RCC 7860 (cell line): ENCODE data around the gene UNC5A.

Source experiments
- DNase-seq: peaks from one replicate; pipeline ENCODE4 v3.0.0-alpha.2; 2015; ENCODE audit warnings: low spot score
- FAIRE-seq: peaks from 2 replicates; lab custom pipeline; 2012; peaks lifted over from hg19 to GRCh38; lab: Jason Lieb, UNC

The UNC5A gene

DNA sequence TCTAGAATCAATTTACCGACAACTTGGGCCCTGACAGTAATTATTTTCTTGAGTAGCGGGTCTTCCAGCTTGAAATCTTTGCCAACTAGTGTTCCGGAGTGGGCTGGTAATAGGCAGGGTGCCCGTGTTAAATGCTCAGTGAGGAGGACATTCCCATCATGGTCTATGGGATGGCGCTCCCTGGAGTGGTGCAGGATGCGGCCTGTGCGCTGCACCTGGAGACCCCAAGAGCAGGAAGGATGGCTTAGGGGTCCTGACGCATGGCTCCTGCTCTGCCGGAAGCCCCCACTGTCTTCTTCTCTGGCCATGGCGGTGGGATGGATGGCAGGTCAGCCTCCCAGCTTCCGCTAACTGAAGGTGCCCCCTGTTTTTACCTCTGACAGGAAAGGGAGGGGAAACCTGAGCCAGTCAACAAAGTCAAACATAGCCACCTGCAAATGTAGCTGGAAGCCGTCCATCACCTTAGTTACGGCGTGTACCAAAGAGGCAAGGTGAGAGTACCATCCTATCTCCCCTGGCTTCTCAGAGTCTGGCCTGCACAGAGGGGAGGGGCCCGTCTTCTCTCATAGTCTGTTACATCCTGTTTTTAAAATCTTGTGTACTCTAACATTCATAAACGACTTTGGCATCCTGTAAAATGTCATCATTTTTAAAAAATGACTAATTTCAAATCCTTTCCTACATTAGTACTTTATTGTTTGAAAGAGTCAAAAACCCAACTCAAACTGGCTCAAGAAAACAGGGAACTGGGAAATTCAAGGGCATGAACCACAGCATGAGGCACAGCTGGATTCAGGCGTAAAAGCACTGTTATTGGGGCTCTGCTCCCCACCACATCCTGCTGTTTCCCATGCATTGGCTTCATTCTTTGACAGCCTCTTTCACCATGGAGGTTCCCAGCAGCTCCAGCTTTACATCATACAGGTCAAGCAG, 28.5 kb upstream of the UNC5A start:
- FAIRE-seq (no peak), DNase-seq (no peak)

DNA sequence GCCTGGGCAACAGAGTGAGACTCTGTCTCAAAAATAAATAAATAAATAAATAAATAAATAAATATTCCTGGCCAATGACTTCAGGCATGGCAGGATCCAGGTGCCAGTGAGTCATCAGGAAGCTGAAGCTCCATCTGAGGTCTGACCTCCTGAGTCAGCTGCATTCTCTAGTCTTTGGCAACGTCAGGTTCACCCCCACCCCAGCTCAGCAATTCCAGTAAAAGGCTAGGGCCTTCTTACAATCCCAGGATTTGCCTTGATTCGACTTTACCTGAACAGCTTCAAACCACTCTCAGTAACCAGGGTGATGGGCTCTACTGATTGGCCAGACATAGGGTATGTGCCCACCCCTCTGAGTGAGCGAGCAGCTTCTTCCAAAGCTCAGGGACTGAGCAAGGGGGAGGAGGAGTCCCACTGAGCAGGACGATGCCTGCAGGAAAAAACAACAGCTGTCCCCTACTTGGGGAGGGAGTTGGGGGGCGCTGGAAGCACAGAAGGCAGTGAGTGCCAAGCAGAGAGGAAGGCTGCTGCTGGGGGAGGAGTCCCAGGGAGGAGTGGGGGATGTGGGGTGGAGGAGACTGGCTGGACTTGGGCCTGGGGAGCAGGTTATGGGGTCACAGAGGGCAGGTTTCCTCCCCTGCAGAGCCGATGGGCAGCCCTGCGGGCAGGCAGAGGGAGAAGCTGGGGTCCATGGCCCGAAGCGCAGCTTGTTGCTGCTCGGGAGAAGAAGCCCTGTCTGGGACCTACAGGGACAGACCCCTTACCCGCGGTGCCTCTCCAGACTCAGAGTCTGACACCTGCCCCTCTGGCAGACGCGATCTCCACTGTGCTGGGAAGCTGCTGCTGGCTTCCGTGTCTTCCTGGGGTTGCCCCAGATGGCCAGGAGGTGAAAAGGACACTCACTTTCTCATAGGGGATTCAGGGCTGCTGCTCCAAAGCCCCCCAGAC, 25.9 kb upstream of the UNC5A start:
- DNase-seq, result peak; percentile 79

DNA sequence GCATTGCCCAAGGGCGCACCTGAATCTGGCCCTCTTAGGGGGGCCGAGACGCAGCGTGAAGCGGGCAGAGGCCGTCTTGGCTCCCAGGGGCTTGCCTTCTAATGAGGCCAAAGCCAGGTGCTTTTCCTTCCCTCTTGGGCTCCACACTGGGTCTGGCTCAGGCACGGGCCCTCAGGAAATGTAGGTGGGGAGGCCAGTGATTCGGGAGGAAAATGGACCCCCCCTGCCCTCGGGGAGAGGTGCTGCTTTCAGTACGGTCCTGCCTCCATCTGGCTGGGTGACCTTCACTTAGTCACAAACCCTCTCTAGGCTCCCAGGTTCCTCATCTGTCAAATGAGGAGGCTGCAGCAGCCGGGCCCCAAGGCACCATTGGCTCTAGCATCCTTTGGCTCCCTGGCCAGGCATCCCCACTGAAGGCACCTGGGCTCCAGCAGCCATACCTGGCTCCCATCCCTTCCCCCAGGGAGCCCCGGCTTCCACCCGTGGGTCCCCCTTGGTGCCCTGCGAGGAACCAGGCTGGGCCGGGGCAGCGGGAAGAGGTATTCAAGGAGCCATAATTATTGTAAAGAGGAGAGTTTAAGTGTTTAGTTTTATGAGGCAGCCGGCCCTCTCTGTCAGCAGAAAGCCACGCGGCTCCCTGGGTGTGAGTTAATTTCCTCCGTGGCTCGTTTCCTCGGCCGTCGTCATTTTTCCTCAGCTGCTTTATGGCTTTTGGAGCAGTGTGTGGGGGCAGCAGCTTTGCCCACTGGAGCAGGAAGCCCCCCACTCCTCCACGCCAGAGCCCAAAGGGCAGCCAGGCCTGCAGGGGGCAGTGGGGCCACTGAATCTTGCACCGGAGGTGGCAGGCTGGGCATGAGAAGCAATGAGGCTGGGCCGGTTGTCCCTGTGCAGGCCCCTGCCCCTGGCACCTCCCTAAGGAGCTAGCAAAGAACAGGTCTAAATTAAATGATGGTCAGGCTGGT, 24.9 kb upstream of the UNC5A start:
- FAIRE-seq, result no peak
- no peak for DNase-seq

More for the DNA sequence above, 25.9 kb upstream of the UNC5A start:
- FAIRE-seq, result peak; percentile 37

DNA sequence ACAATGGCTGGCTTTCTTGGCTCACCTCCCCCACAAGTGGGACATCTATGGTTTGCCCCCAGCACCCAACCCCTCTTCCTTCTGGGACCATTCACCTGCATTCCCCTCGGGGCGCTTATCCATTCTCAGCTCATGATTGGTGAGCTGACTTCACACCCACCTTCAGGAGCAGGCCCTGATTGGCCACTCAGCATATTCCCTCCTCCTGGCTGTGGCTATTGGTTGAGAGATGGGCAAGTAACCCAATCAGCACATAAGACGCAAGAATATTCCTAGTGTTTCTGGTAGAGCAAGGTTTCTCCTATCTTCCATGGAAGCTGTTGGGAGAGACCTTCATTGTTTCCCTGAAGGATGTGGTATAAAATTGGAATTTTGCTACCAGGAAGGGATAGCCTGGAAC, 22.7 kb upstream of the UNC5A start:
- FAIRE-seq (no peak), DNase-seq (no peak)

DNA sequence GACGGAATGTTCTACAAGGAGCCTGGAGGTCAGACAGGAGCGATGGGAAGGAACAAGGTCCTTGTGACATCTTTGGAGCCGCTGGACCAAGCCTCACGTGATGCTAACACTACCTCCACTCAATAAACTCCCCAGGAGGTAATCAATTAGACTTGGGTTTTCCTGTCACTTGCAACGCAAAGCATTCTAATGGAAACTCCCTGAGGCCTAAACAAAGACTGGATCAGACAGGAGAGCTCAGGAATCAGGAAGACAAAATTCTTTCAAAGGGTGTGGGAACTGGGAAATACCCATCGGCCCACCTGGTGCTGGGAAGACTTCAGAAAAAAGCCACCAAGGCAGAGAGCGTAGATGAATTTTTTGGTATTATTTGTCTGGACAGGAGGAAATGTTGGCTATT, 22.3 kb upstream of the UNC5A start:
- FAIRE-seq, result no peak

DNA sequence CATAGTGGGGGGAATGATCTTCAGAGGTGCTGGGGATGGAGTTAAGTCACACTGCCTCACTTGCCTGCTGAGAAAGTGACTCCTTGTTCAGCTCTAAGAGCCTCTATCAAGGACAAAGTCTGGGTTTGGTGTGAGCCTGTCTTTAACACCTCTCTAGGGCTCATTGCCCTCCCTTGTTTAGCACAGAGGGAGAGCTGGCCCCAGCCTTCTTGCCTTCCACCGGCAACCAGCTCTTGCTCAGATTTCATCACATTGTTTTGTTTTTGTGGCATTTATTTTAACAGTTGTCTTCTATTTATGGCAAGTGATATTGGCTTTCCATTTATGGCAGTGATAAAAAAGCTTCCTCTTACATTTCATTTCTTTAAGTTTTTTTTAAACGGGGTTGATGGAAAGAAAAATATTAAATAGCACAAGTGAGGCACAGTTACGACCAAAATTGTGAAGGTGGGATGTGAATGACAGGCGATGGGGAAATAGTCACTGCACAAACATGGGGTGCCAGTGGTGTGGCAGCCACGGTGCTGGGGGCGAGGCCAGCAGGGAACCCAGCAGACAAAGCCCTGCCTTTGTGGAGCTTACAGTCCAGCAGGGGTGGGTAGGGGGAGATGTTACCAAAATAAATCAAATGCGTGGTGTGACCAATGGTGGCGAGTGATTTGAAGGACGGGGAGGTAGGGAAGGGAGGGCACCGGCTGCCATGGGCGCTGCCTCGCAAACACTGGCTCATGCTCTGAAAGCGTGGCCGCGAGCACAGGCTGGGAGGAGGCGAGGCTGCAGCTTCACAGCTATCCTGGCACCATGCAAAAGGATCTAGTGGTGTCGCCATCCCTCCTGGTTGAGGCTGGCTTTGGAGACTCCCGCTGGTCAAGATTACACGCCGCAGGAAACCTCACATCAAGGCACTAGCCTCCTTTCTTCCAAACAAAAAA, 21.2 kb upstream of the UNC5A start:
- no peak for DNase-seq
- no peak for FAIRE-seq

More for the DNA sequence above, 22.3 kb upstream of the UNC5A start:
- DNase-seq, result no peak

DNA sequence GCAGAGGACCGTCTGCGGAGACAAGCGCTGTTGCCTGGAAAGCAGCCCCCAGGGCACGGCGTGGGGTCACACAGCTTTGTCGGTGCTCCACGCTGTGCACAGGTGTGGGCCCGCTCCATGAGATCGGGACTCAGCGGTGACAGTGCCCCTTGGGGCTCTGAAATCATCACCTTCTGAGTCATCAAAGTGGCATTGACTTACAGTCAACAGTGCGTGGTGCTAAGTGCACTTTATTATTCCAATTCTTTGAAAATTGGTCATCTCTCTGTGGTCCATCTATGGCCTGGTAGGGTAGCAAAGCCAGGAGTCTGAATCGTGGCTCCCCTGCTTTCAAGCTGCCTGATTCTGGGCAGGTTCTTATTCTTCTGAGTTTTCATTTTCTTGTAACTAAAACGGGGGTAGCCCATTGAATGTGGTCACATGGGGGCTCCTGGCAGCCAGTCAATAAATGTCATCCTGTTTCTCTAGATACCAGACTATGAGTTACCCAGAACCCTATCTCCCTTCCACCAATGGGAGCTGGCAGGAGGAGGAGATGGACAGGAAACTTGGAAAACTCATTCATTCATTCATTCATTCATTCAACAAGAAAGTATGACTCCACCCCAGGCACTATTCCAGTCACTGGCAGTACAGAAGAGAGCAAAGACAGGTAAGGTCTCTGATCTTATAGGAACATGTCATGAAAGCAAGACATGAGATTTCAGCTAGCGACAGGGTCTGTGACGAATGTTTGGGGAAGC, 20.3 kb upstream of the UNC5A start:
- DNase-seq (no peak), FAIRE-seq (no peak)

DNA sequence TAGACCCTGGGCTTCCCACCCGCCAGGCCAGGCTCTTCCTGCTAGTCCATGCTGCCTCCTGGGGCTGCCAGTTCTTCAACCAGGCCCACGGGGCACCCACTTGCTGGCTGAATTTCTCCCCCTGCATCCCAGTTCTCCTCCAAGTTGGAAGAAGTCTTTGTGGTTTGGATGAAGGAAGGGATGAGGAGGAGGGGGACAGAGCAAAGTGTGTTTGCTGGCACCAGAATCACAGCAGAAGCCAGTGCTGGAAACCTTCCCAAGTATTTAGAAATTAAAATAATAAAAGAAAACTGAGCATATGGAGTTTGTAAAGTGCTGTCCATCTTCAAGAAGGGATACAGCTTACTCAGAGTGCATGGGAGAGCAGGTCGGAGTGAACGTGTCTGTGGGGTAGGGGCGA, 19.4 kb upstream of the UNC5A start:
- no peak for DNase-seq
- no peak for FAIRE-seq

DNA sequence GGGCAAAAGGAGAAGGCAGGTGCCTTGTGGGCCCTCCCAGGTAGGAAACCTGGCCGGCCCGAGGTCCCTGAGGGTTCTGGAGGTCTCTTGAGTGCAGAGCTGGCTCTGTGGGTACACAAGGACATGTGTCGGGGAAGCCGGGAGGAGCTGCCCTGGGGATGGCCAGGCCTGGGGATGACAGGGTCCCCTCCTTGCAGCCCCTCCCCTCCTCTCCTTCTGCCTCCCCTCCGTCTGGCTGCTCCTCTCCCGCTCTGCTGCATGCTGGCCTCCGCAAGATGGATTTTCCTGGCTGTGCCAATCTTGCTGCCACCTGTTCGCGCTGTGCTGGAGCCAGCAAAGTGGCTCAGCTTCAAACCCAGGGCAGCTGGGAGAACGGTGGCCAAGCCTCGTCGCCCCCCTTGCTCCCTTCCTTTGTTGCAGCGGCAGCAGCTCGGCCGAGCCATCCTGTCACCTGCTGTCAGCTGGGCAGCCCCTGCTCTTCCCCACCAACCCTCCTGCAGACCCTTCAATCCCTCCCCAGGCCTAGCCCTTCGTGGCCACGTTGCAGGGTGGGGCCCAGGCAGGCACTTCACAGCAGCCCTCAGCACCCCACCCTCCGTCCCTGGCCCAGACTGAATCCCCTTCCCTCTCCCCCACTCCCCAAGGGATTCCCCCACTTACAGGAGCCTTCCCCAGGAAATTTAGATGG, 17.6 kb upstream of the UNC5A start:
- FAIRE-seq (no peak), DNase-seq (no peak)

DNA sequence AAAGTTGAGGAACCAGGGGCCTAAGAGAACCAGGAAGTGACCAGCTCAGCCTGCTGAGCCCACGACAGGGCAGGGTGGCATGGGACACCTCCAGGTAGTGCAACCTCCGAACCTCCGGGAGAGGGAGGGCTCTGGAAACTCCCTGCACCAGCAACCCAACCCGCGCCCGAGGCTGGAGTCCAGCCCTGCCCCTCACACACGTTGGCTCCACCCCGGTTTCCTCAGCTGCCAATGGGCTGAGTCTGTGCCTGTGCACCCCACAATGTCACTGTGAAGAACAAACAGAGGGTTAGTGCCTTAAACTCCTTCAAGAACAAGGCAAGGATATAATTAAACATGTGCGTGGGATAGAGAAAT, 17.0 kb upstream of the UNC5A start:
- FAIRE-seq, result no peak
- no peak for DNase-seq

DNA sequence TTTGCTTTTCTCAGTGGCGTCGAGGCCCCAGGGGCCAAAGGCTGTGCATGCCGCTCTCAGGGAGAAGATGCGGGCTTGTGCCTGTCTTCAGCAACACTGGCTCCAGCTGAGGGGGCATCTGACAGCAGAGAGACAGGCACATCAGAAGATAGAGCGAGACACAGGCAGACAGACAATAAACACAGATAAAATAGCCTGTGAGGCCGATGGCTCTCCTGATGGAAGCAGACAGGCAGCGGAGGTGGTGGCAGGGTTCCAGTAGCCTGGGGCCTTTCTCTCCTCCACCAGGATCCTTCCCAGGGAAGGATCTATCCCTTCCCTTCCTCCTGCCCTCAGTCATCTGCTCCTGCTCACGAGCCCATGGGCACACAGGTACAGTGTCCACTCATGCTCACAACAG, 16.6 kb upstream of the UNC5A start:
- FAIRE-seq (no peak), DNase-seq (no peak)

DNA sequence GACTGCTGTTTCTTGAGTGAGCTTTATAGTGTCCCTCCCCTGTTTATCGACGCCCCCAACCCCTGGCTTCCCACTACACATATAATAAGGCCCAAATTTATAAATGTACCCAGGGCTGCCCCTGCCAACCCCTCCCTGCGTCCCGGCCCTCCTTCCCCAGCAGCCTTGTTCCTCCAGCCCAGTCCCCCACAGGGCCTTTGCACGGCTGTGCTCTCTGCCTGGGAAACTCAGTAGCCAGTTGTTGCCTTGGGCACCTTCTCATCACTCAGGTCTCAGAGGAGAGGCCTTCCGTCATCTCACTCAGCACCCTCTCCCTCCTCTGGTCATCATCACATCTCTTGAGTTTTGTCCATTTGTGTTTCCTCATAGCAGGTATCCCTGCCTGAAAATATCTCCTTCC, 15.8 kb upstream of the UNC5A start:
- FAIRE-seq (no peak), DNase-seq (no peak)

DNA sequence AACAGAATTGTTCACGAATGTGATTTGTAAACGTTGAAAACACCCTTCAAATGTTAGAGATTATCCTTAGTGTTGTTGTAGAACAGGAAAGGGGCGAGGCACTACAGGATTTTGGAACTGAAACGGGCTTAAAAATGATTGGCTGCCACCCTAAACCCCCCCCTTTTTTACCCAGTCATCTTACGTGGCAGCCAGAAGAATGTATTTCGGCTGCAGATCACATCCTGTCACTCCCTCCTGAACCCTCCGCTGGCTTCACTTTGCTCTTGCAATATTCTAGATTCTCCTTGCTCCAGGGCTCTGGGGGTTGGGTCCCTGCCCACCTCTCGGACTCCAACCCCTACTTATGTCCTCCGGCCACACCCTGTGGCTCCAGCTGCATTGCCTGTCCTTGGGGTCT, 13.9 kb upstream of the UNC5A start:
- FAIRE-seq (no peak), DNase-seq (no peak)

DNA sequence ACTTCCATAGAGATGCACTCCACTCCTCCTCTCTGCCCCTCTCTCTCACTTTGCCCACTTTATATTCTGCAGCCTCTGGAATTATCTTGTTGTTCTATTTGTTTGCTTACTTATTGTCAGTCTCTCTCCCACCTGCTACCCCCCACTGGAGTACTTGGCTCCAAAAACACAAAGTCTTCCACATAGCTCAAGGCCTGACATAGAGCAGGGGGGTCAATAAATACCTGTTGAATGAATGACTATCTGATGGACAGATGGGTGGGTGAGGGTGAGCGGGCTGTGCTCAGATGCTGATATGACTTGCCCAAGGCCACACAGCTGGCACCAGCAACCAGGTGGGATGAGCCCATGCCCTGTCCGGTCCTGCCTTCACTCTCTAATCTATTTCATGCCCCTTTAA, 13.4 kb upstream of the UNC5A start:
- FAIRE-seq (no peak), DNase-seq (no peak)

DNA sequence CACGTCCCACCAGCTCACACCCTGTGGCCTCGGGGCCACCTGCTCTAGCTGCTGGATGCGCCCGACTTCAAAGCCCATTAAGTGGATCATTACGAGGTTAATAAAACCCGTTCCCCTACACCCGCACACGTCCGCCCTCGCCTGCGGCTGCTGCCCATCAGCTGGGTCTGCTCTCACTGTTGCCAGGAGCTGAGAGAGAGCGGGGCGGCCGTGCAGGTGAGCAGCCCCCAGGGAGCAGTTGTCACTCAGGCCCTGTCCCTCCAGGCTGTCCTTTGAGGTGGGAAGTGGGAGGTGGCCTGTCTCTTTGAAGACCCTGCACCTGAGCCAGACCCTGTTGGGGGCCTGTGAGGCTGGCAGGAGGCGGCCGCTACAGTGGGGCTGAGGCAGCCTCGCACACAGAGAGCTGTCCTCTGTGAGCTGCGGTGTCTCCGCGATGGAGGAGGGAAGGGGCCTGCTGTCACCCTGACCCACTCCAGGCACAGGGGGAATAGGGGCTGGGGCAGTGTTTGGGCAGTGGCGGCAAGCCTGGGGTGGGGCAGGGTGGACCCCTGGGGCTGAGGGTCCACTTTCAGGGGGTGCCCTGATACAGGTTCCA, 12.8 kb upstream of the UNC5A start:
- FAIRE-seq (no peak), DNase-seq (no peak)

DNA sequence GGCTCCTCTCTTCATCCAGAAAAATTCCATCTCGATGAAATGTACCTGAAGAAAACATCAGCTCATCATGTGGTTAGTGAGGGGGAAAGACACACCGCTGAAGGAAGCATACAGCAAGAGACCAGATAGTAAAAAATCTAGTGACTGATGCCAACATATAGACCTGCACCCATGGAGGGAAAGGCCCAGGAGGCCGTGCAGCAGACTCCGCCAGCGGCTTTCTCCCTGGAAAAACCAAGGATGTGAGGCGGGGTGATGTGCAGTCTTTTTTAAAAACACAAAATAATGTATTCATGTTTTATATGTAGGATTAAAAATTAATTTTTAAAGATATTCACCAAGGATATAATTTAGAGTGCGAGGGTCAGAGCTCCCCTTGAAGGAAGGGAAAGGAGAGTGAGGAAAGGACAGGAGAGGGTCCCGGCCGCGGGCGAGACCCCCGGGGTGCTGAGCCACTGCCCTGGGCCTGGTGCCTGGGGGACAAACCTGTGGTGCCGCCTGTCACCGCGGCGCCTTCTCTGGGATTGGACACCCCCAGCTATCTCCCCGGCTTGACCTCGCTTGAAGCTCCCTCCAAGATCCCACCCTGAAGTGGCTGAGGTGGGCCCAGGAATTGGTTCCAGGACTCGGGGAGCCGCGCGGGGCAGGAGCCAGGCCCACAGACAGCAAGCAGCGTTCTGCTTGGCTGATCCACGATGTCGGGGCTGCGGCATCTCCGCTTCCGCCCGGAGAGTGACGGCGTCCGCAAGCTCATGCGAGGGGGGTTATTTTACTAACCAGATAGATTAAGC, 12.1 kb upstream of the UNC5A start:
- DNase-seq (no peak), FAIRE-seq (no peak)

DNA sequence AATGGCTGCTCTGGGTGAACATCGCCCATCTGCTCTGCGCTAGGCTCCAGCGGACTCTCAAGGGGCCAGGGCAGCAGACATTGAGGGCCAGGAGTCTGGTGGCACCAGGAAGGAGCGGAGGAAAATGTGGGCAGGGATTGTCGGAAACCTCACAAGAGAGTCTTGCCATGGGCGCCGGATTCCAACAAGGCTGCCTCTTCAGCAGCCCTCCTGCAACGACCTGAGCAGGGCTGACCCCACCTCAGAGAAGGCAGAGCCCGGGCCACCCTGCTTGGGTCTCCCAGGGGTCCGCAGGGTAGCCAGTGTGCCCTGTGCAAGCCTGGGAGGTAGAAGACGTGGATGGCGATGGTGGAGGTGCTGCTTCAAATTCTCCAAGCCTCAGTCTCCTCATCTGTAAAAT, 11.4 kb upstream of the UNC5A start:
- no peak for DNase-seq
- no peak for FAIRE-seq
